Measurements from ENCODE around the gene SRC.

Gene SRC

DNA sequence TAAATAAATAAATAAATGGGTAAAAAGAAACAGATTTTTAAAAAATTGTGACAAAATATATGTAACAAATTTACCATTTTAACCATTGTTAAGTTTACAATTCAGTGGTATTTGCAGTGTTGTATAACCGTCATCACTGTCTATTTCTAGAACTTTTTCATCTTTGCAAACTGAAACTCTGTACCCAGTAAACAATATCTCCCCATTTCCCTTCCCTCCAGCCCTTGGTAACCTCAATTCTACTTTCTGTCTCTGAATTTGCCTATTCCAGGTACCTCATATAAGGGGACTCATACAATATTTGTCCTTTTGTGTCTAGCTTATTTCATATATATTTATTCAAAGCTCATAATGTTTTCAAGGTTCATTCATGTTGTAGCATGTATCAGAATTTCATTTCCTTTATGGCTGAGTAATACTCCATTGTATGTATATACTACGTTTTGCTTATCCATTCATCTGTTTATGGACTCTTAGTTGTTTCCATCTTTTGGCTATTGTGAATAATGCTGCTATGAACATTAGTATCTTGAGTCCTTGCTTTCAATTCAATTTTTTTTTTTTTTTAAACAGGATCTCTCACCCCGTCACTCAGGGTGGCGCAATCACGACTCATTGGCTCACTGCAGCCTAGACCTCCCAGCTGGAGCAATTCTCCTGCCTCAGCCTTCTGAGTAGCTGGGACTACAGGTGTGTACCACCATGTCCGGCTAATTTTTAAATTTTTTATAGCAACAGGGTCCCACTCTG lies 47.6 kb upstream of the SRC start:
- Histone ChIP-seq H3K27me3 (ENCODE audit: low read length) (no peaks in the 10 kb centered on the region), H3K4me3 (ENCODE audit: insufficient read depth, low read length, poor library complexity, severe bottlenecking) (no peak overlapping the region), H4K20me1 (ENCODE audit: low read depth, low read length) (no peaks in the 10 kb centered on the region), H3K9ac (ENCODE audit: low read length) (no peak overlapping the region), H3K9me3 (ENCODE audit: insufficient read depth, low read length) (no peaks in the 10 kb centered on the region), H3K4me2 (ENCODE audit: low read depth, low read length, poor library complexity, severe bottlenecking) (no peak overlapping the region), H2AFZ (ENCODE audit: low read depth, low read length, severe bottlenecking) (no peak overlapping the region), H3K36me3 (ENCODE audit: low read length) (peaks cover 1% of the 10 kb centered on the region; the same call in 1 of the 2 replicates), H3K9me2 (replicated peaks; ENCODE audit: insufficient read depth, low read length) (no peaks in the 10 kb centered on the region), H3K79me2 (ENCODE audit: insufficient read depth, low read length) (peaks cover 63% of the 10 kb centered on the region), H3F3A (ENCODE audit: insufficient read depth) (no peaks in the 10 kb centered on the region), H3K27ac (ENCODE audit: low read depth, low read length) (no peak overlapping the region)
- TF ChIP-seq, protein P1, sequence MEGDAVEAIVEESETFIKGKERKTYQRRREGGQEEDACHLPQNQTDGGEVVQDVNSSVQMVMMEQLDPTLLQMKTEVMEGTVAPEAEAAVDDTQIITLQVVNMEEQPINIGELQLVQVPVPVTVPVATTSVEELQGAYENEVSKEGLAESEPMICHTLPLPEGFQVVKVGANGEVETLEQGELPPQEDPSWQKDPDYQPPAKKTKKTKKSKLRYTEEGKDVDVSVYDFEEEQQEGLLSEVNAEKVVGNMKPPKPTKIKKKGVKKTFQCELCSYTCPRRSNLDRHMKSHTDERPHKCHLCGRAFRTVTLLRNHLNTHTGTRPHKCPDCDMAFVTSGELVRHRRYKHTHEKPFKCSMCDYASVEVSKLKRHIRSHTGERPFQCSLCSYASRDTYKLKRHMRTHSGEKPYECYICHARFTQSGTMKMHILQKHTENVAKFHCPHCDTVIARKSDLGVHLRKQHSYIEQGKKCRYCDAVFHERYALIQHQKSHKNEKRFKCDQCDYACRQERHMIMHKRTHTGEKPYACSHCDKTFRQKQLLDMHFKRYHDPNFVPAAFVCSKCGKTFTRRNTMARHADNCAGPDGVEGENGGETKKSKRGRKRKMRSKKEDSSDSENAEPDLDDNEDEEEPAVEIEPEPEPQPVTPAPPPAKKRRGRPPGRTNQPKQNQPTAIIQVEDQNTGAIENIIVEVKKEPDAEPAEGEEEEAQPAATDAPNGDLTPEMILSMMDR (IDR thresholded peaks at IDR 0.05; ENCODE audit: insufficient read depth, low read length, poor library complexity, severe bottlenecking): no peak
- no peak for TF ChIP-seq EZH2phosphoT487 (conservative IDR thresholded peaks at IDR 0.05; ENCODE audit: low read length)

DNA sequence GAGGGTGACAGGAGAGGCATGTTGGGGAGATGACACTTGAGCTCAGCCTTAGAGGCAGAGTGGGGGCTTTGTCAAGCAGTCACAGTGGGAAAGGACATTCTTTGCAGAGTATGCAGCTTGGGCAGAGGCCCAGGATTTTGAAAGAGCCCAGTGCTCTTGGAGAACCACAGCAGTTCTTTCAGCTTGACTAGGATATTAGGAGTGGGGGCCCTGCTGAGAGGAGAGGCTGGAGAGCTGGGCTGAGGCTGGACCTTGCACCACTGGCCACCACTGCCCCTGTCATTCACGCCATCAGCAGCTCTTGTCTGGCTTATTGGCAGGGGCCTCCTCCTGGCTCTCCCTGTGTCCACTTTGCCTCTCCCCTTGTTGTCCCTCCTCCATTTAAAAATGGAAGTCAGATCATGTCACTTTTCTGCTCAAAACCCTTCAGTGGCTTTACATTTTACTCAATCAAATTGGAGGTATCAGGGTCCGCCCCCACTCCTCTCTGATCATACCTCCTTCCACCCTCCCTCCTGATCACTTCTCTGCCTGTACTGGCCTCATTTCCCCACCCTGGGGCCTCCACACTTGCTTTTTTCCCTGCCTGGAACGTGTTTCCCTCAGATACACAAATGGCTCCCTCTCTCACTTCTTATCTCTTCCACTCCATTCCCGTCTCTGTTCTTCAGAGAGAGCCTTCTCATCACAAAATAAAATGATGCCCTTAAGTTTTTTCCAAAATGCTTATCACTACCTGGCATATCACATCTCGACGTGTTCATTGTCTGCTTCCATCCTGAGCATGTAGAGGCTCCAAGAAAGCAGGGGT lies 46.0 kb upstream of the SRC start:
- Histone ChIP-seq H2AFZ (ENCODE audit: low read depth, low read length, severe bottlenecking) (no peak overlapping the region), H3K9me3 (ENCODE audit: insufficient read depth, low read length) (no peaks in the 10 kb centered on the region), H4K20me1 (ENCODE audit: low read depth, low read length) (no peaks in the 10 kb centered on the region), H3K9me2 (replicated peaks; ENCODE audit: insufficient read depth, low read length) (no peaks in the 10 kb centered on the region), H3K9ac (ENCODE audit: low read length) (no peak overlapping the region), H3K79me2 (ENCODE audit: insufficient read depth, low read length) (peaks cover 48% of the 10 kb centered on the region), H3K4me3 (ENCODE audit: insufficient read depth, low read length, poor library complexity, severe bottlenecking) (no peak overlapping the region), H3K27ac (ENCODE audit: low read depth, low read length) (no peak overlapping the region), H3F3A (ENCODE audit: insufficient read depth) (no peaks in the 10 kb centered on the region), H3K27me3 (ENCODE audit: low read length) (no peaks in the 10 kb centered on the region), H3K36me3 (ENCODE audit: low read length) (peaks cover 6% of the 10 kb centered on the region; the same call in 1 of the 2 replicates), H3K4me2 (ENCODE audit: low read depth, low read length, poor library complexity, severe bottlenecking) (no peak overlapping the region)
- TF ChIP-seq EZH2phosphoT487 (conservative IDR thresholded peaks at IDR 0.05; ENCODE audit: low read length): no peak
- TF ChIP-seq, protein P1 (IDR thresholded peaks at IDR 0.05; ENCODE audit: insufficient read depth, low read length, poor library complexity, severe bottlenecking): no peak

DNA sequence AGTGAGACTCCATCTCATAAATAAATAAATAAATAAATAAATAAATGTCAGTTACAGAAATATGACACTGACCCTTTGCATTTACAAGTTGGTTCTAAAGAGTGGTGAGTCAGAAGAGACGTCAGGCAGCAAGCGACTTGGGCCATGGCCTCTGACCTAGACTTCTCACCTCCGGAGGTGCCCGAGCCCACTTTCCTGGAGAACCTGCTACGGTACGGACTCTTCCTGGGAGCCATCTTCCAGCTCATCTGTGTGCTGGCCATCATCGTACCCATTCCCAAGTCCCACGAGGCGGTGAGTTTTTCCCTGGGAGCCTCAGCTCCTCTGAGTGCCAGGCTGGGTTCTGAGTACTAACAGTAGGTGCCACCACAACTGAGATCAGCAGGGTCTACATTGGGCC lies 44.8 kb upstream of the SRC start:
- Histone ChIP-seq H3K9me2 (replicated peaks; ENCODE audit: insufficient read depth, low read length) (no peaks in the 10 kb centered on the region), H2AFZ (ENCODE audit: low read depth, low read length, severe bottlenecking) (no peak overlapping the region), H3K27ac (ENCODE audit: low read depth, low read length) (no peak overlapping the region), H3K27me3 (ENCODE audit: low read length) (no peaks in the 10 kb centered on the region), H3K4me3 (ENCODE audit: insufficient read depth, low read length, poor library complexity, severe bottlenecking) (no peak overlapping the region), H3F3A (ENCODE audit: insufficient read depth) (no peaks in the 10 kb centered on the region), H4K20me1 (ENCODE audit: low read depth, low read length) (no peaks in the 10 kb centered on the region), H3K9ac (ENCODE audit: low read length) (no peak overlapping the region), H3K36me3 (ENCODE audit: low read length) (peaks cover 6% of the 10 kb centered on the region; the same call in 1 of the 2 replicates), H3K79me2 (ENCODE audit: insufficient read depth, low read length) (peaks cover 36% of the 10 kb centered on the region), H3K9me3 (ENCODE audit: insufficient read depth, low read length) (no peaks in the 10 kb centered on the region), H3K4me2 (ENCODE audit: low read depth, low read length, poor library complexity, severe bottlenecking) (no peak overlapping the region)
- TF ChIP-seq, protein P1 (IDR thresholded peaks at IDR 0.05; ENCODE audit: insufficient read depth, low read length, poor library complexity, severe bottlenecking): no peak
- TF ChIP-seq EZH2phosphoT487 (conservative IDR thresholded peaks at IDR 0.05; ENCODE audit: low read length): no peak

All from SU-DHL-6 (cell line).